Jurkat, Clone E6-1 (cell line): ENCODE measurements around the gene PRG2.
"Not testable (repeated sequence)": the region's sequence is repeated elsewhere in the genome, so short reads cannot be mapped to it uniquely, and the experiment has no call there.

Experiments
- DNase-seq: peaks from one replicate; pipeline ENCODE4 v3.0.0-alpha.2; 2011; ENCODE audit warnings: low read depth, low spot score
- H3K4me3 ChIP-seq: 2 replicates; pipeline ENCODE4 v1.5.1; 2011; ENCODE audit warnings: mild to moderate bottlenecking, low read length, control low read depth, moderate library complexity

The PRG2 gene

GRCh38 chr11:57357310-57357709 lies 33.1 kb downstream of the PRG2 start:
- DNase-seq = no peak
- H3K4me3 ChIP-seq = no peak overlapping the region

DNA sequence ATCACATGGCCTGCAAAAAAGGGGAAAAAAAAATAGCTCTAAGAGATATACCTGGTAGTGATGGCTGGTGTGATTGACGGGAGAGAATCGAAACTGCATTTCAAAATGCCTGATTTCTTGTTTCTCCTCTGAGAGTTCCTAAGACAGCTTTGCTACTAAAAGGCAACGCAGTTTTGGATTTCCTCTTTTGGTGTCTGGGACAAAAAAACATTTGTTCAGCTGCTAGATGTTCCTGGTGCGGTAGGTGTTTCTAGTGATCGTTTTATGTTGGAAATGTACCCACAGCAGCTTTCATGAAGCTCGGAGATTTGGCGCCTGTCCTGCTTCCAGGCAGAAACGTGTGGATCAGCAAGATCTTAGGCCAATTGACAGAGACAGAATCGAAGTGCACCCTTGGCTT lies 34.2 kb downstream of the PRG2 start:
- no peak for DNase-seq
- no peak overlapping the region for H3K4me3 ChIP-seq

- no peak overlapping the region for H3K4me3 ChIP-seq
- no peak for DNase-seq
Observed at GRCh38 chr11:57354699-57355098, 35.8 kb downstream of the PRG2 start.

- DNase-seq = no peak
- no peak overlapping the region for H3K4me3 ChIP-seq
Observed at GRCh38 chr11:57353852-57354251, 36.6 kb downstream of the PRG2 start.

- DNase-seq = no peak
- H3K4me3 ChIP-seq = no peak overlapping the region
Observed at GRCh38 chr11:57353446-57353845, 37.0 kb downstream of the PRG2 start.

DNA sequence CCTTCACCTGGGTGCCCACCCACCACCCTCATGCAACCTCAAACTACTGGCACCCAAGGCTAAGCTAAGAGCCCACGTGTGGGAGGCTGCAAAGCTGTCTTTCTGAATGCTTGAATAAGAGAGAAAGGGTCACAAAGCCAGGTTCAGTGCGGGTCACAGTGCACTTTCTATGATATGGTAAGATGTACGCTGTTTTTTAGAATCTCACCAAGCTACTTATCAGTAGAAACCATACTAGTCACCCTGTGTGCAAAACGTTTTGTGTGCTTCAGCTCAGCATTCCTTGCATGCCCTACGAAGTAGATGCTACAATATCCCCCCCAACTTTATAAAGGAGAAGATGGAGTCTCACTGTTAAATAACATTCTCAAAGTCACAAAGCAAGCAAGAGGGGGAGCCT lies 37.4 kb downstream of the PRG2 start:
- no peak overlapping the region for H3K4me3 ChIP-seq
- no peak for DNase-seq

DNA sequence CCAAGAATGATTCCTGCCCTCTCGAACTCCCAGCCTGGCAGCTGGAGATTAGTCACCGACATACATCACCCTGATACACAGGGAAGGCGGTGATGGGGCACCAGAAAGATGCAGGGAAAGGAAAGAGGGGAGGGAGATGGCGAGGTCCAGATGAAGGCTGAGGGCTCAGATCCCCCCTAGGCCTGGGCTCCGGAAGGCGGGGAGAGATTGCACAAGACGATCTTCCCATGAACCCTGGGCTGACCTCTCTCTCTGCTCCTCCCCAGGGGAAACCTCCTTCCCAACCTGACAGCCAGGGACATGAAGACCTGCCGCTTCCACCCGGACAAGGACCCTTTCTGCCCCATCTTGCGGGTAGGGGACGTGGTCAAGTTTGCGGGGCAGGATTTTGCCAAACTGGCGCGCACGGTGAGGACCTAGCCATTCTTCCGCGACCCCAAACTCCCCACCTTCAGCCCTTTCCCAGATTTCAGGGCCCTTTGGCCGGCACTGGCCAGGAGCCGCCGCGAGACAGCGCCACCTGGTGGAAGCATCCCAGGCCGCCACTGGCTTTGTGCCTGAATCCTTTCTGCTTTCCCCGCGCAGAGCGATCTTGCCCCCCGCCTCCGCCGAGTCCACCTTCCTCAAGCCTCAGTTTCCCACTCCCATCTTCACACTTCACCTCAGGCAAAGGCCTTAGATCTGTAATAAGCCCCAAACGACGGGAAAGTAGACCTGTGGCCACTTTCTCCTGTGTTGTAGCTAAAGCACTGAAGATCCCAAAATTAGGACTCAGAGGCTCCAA lies 40.8 kb downstream of the PRG2 start:
- H3K4me3 ChIP-seq = no peak overlapping the region
- DNase-seq = no peak

DNA sequence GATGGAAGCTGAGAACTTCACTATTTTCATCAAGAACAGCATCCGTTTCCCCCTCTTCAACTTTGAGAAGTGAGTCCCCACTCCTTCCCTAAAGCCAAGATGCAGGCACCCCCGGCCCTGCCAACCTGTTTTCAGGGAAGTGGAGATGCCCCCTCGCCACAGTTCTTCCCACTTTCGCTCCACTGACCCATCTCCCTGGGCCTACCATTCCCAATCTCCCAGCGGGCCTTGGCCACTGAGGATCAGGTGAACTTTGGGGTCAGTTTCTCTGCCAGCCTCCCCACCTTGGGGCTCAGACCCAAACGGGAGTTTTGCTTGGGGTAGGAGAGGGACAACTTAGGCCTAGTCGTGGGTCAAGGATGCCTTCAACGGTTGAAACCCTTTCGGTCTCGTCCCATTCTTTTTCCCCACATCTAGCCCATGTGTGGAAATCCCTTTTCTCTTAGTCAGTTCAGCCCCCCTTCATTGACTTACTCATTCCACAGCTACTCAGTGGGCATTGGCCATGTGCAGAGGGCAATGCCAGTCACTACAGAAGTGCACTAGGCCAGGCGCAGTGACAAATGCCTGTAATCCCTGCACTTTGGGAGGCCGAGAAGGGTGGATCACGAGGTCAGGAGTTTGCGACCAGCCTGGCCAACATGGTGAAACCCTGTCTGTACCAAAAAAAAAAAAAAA lies 41.7 kb downstream of the PRG2 start:
- no peak for DNase-seq
- no peak overlapping the region for H3K4me3 ChIP-seq

- no peak overlapping the region for H3K4me3 ChIP-seq
- DNase-seq = no peak
Observed at GRCh38 chr11:57348052-57348451, 42.4 kb downstream of the PRG2 start.

- no peak for DNase-seq
Observed at GRCh38 chr11:57347336-57347735, 43.1 kb downstream of the PRG2 start.

DNA sequence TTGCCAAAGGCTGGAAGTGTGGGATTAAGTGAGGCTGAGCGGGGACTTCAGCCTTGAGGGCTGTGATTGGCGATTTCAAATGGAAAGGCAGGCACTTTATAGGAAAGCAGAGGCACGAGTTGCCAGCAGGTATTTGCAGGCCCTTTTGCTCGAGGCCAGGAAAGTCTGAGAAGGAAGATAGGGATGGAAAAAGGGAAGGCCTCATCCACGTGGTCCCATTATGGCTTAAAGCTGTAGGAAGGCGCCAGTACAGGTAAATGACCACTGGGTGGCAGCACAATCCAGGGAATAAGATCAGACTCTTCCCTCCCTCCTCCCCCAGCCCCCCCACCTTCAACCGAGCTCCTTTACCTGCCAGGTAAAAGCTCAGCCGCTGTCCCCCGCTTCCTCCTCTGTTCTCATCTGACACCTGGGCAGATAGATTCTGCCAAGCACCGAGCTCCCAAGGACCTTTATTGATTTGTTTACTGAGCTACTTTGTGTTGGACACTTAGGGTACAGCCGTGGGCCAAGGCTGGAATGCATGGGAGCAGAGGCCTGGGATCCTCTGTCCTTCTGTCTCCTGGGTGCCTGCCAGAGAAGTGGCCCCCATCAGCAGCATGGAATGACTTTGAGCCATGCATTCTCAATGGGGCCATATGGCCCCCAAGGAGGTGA lies 44.8 kb downstream of the PRG2 start:
- peak; percentile 66 for DNase-seq
- H3K4me3 ChIP-seq = no peak overlapping the region

More at GRCh38 chr11:57347336-57347735, 43.1 kb downstream of the PRG2 start:
- H3K4me3 ChIP-seq = no peak overlapping the region

- no peak for DNase-seq
- no peak overlapping the region for H3K4me3 ChIP-seq
Observed at GRCh38 chr11:57344826-57345225, 45.6 kb downstream of the PRG2 start.

DNA sequence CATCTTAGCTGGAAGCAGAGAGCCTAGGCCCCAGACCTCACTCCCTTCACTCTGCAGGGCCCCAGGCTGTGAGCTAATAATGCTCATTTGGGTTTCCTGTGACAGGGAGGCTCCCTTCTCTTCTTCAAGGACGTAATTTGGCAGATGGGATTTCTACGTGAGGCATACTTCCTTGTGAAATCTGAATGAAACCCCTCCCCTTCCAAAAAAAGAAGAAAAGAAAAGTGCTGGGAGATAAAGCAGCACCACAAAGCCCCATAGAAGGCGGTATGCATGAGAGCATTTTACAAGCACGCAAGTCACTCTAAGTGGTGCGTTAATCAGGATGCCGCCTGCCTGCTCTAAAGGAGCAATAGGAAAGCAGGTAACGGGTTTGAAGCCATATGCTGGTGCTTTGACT lies 46.6 kb downstream of the PRG2 start:
- H3K4me3 ChIP-seq = no peak overlapping the region
- DNase-seq = no peak

DNA sequence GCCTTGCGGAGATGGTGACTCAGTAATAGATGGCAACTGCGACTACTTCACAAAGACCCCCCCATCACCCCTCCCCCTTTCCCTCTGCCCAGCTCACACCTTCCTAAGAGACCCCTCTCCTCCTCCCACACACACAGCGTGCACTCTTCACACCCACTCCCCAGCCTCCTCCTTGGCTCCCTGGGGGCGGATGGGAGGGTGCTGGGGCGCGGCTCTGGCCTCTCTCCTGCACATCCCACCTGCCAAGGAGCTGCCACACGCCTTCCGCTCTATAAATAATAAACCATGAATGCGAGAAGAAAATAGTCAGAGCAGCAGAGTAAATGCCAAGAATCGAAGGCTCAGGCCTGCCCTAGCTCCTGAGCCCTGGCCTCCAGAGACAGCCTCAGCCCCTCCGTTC lies 47.7 kb downstream of the PRG2 start:
- no peak overlapping the region for H3K4me3 ChIP-seq
- no peak for DNase-seq

GRCh38 chr11:57341250-57341808 lies 49.1 kb downstream of the PRG2 start:
- no peak for DNase-seq
- H3K4me3 ChIP-seq = no peak overlapping the region

- no peak for DNase-seq
- H3K4me3 ChIP-seq = no peak overlapping the region
Observed at GRCh38 chr11:57340039-57340615, 50.3 kb downstream of the PRG2 start.

DNA sequence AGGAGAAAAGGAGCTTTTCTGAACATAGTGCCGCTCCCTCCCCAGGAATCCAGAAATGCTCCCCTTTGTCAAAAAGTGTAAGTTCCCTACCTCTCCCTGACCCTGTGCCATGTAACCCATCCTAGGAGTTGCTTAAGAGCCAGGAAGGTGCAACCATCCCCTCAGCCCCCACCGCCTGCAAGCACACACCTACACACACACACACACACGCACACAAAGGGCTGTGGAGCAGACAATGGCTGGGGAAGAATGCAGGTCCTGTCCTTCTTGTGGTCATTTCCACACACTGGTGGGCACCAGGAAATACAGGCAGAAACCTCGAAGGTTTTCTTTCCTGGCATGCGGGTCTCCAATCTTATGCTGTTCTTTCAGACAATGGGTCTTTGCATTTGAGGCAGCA lies 51.1 kb downstream of the PRG2 start:
- H3K4me3 ChIP-seq = no peak overlapping the region
- DNase-seq = no peak

- no peak for DNase-seq
- no peak within 1 kb of the TSS for H3K4me3 ChIP-seq
Observed at GRCh38 chr11:57338142-57338541, 52.3 kb downstream of the PRG2 start, which contains the start of gene P2RX3. Gene P2RX3 (plus strand): TSS chr11:57338352. CDS start chr11:57338551, 199 bp downstream.

DNA sequence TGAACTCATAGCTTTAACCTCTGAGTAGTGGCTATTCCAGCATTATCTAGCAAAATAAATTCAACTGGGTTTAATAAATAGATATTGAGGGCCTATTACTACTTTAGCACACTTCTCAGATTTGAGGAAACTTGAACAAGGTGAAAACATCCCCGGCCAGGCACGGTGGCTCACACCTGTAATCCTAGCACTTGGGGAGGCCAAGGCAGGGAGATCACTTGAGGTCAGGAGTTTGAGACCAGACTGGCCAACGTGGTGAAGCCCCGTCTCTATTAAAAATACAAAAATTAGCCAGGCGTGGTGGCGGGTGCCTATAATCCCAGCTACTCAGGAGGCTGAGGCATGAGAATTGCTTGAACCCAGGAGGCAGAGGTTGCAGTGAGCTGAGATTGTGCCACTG lies 53.6 kb downstream of the PRG2 start:
- H3K4me3 ChIP-seq, DNase-seq: not testable (repeated sequence)
